NT2/D1 (cell line): ENCODE measurements around the gene LPXN.

Experiments
- SUZ12 ChIP-seq: IDR thresholded peaks from 2 replicates; pipeline ENCODE4 v1.6.1; 2011; ENCODE audit not compliant: insufficient read length, insufficient read depth; ENCODE audit errors: extremely low read depth
- YY1 ChIP-seq: IDR thresholded peaks from 2 replicates; pipeline ENCODE4 v1.6.1; 2011; ENCODE audit not compliant: insufficient read length, insufficient read depth

GRCh38 chr11:58573451-58574104 lies 2.1 kb downstream of the LPXN start:
- TF ChIP-seq SUZ12 (no peak), YY1 (no peak)
